Karpas-422 (cell line): Measurements from ENCODE around the gene GNA12. TPM values are rescaled to one million over a fixed set of nuclear protein-coding genes. Genes with fewer than 3 reads are reported as not detected.
A peak's percentile ranks its signal among the peaks of the same experiment; 100 is the strongest.

ENCODE experiments used
- DNase-seq: peaks from one replicate; pipeline ENCODE4 v3.0.0-alpha.2; 2015
- H2AFZ ChIP-seq: fragments of 200-600 bp; sonication (generic); 2 replicates; pipeline ENCODE4 v1.6.1; 2014; ENCODE audit warnings: antibody characterized with exemption, low read length, mixed read lengths
- H3K27ac ChIP-seq: fragments of 200-600 bp; sonication (generic); 2 replicates; pipeline ENCODE4 v1.5.1; 2014; ENCODE audit warnings: mild to moderate bottlenecking, low read length, moderate library complexity
- H3K27me3 ChIP-seq: fragments of 200-600 bp; sonication (generic); 2 replicates; pipeline ENCODE4 v1.6.1; 2014; ENCODE audit warnings: low read length, mixed read lengths
- H3K36me3 ChIP-seq: fragments of 200-600 bp; sonication (generic); 2 replicates; pipeline ENCODE4 v1.6.1; 2014; ENCODE audit warnings: low read length, mixed read lengths; ENCODE audit not compliant: insufficient read depth
- H3K4me1 ChIP-seq: fragments of 200-600 bp; sonication (generic); 2 replicates; pipeline ENCODE4 v1.6.1; 2014; ENCODE audit warnings: mild to moderate bottlenecking, low read length, mixed read lengths
- H3K4me2 ChIP-seq: fragments of 200-600 bp; sonication (generic); 2 replicates; pipeline ENCODE4 v1.6.1; 2014; ENCODE audit warnings: low read length, low read depth, mild to moderate bottlenecking; ENCODE audit not compliant: poor library complexity, severe bottlenecking
- H3K4me3 ChIP-seq: fragments of 200-600 bp; sonication (generic); 2 replicates; pipeline ENCODE4 v1.5.1; 2014; ENCODE audit warnings: mild to moderate bottlenecking, antibody characterized with exemption, low read length, mixed read lengths
- H3K79me2 ChIP-seq: fragments of 200-600 bp; sonication (generic); 2 replicates; pipeline ENCODE4 v1.6.1; 2014; ENCODE audit warnings: mild to moderate bottlenecking, low read length, mixed read lengths
- H3K9ac ChIP-seq: fragments of 200-600 bp; sonication (generic); 2 replicates; pipeline ENCODE4 v1.6.0; 2014; ENCODE audit warnings: low read length
- H3K9me2 ChIP-seq: fragments of 200-600 bp; sonication (generic), shearing (Covaris generic); replicated peaks from 2 replicates; pipeline ENCODE4 v1.6.0; 2014; ENCODE audit warnings: mild to moderate bottlenecking, low read length, moderate library complexity; ENCODE audit not compliant: insufficient read depth
- H3K9me3 ChIP-seq: fragments of 300-700, 200-600 bp; sonication (generic); 2 replicates; pipeline ENCODE4 v1.6.1; 2014; ENCODE audit warnings: low read length, mixed read lengths
- H4K20me1 ChIP-seq: fragments of 200-600 bp; sonication (generic); 2 replicates; pipeline ENCODE4 v1.6.1; 2014; ENCODE audit warnings: mild to moderate bottlenecking, antibody characterized with exemption, low read length, low read depth; ENCODE audit not compliant: insufficient read depth
- total RNA-seq: library from RNA; depleted of rRNA; stranded (reverse); fragments of >200 nt; shearing (Covaris generic); gene quantifications from 2 replicates; pipeline ENCODE4 v1.2.3, GENCODE V29; 2014; ENCODE audit warnings: low replicate concordance

Gene GNA12
- total RNA-seq, 1 experiment from 2014 or later: 3.1 TPM

DNA sequence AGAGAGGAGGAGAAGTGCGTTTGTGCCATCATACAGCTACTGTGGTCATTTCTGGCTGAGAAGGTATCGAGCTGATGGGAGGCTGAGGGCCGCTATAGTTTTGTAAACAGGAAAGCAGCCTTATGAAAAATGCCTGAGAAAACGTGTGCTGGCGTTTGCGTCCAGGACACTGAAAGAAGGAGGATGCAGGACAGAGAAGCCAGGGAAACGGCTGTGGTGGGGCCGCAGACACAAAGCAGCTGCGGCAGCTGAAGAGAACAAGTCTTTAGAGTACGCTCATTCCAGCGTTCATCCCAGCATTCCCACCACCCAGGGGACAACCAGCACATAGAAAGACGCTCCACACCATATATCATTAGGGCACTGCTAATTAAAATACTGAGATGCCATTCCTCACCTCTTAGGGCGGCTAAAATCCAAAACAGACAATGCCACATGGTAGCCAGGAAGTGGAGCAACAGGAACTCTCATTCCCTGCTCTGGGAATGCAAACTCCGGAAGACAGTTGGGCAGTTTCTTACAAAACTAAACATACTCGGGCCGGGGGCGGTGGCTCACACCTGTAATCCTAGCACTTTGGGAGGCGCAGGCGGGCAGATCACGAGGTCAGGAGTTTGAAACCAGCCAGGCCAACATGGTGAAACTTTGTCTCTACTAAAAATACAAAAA lies 18.4 kb downstream of the GNA12 start:
- Histone ChIP-seq H3K4me2 (no peak overlapping the region), H3K36me3 (no peaks in the 10 kb centered on the region), H3K9me3 (no peaks in the 10 kb centered on the region), H3K27ac (no peak overlapping the region), H3K79me2 (no peaks in the 10 kb centered on the region), H3K4me3 (no peak overlapping the region), H2AFZ (no peak overlapping the region), H3K4me1 (peaks cover 28% of the 10 kb centered on the region), H3K9ac (no peak overlapping the region), H3K9me2 (no peaks in the 10 kb centered on the region), H4K20me1 (peaks cover 52% of the 10 kb centered on the region), H3K27me3 (no peaks in the 10 kb centered on the region)
- no peak for DNase-seq

- Histone ChIP-seq H3K4me1 (peaks cover 28% of the 10 kb centered on the region), H3K27ac (no peak overlapping the region), H3K27me3 (no peaks in the 10 kb centered on the region), H3K9me2 (no peaks in the 10 kb centered on the region), H2AFZ (no peak overlapping the region), H3K4me2 (no peak overlapping the region), H3K36me3 (no peaks in the 10 kb centered on the region), H3K4me3 (no peak overlapping the region), H3K9me3 (no peaks in the 10 kb centered on the region), H3K79me2 (no peaks in the 10 kb centered on the region), H3K9ac (no peak overlapping the region), H4K20me1 (peaks cover 50% of the 10 kb centered on the region)
- DNase-seq: peak; percentile 41
Observed at GRCh38 chr7:2824678-2825461, 19.2 kb downstream of the GNA12 start.

DNA sequence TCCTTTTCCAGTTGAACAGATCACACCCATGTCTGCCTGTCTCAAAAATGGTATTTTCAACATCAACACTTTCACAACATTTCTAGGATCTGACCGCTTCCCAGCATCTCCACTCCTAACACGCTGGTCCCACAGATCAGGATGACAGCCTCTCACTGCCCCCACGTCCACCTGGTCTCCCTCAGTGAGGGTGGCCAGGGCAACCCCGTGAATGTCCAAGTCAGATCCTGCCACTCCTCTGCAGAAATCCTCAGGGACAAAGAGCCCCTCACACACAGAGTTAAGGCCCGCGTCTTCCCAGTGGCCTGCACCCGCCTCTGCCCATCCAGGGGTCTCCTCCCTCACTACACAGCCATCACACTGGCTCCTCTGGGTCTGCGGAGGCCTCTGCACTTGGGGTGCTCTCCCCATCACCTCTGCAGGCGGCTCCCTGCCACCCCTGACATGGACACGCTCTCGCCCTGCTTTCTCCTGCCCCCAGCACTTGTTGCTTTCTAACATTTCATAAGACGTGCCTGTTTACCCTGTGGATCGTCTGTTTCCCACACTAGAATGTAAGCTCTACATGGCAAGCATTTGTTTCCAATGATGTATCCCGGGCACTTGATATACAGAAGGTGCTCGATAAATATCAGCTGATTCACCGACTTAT lies 20.0 kb downstream of the GNA12 start:
- Histone ChIP-seq H3K36me3 (no peaks in the 10 kb centered on the region), H3K79me2 (no peaks in the 10 kb centered on the region), H2AFZ (no peak overlapping the region), H3K4me1 (peaks cover 28% of the 10 kb centered on the region), H3K27ac (no peak overlapping the region), H3K9me3 (no peaks in the 10 kb centered on the region), H3K27me3 (no peaks in the 10 kb centered on the region), H3K9me2 (no peaks in the 10 kb centered on the region), H3K4me2 (no peak overlapping the region), H3K4me3 (no peak overlapping the region), H4K20me1 (peaks cover 56% of the 10 kb centered on the region), H3K9ac (no peak overlapping the region)
- no peak for DNase-seq

- Histone ChIP-seq H3K4me2 (no peak overlapping the region), H3K9me2 (no peaks in the 10 kb centered on the region), H3K27me3 (no peaks in the 10 kb centered on the region), H3K36me3 (no peaks in the 10 kb centered on the region), H3K4me3 (no peak overlapping the region), H3K79me2 (no peaks in the 10 kb centered on the region), H2AFZ (no peak overlapping the region), H3K9me3 (no peaks in the 10 kb centered on the region), H3K4me1 (peaks cover 28% of the 10 kb centered on the region), H3K9ac (no peak overlapping the region), H3K27ac (no peak overlapping the region), H4K20me1 (peaks cover 59% of the 10 kb centered on the region)
- DNase-seq: no peak
Observed at GRCh38 chr7:2823130-2823529, 21.0 kb downstream of the GNA12 start.

DNA sequence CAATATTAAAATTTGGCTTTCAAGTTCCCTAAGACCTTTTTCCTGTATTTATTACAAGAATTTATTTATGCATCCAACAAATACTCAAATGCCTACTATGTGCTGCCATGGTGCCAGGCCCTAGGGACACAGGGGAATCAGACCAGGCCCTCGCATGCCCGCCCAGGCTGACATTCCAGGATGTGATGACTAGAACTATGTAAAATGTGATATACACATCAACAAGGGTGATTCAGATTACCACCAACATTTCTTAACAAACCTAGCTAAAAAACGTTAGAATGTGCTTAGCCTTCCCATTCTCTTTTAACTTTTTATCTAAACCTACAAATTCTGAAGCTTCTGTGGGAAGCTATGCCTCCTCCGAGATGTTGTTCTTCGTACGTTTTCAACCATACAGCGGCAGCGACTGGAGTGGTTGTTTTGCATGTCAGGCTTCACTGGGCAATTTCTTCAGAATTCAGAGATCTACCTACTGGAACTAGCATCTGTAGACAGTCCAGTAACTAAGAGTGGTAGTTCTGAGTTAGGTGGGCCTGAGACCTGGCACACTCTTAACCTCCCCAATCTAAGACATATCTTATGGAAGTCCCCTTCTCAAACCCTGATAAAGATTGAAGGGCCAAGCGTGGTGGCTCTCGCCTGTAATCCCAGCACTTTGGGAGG lies 22.1 kb downstream of the GNA12 start:
- Histone ChIP-seq H3K4me3 (no peak overlapping the region), H3K27me3 (no peaks in the 10 kb centered on the region), H3K9me2 (no peaks in the 10 kb centered on the region), H3K36me3 (no peaks in the 10 kb centered on the region), H3K27ac (no peak overlapping the region), H3K4me1 (peaks cover 28% of the 10 kb centered on the region), H4K20me1 (peaks cover 60% of the 10 kb centered on the region), H3K9ac (no peak overlapping the region), H3K4me2 (peak overlapping the region; percentile 49), H3K79me2 (no peaks in the 10 kb centered on the region), H2AFZ (no peak overlapping the region), H3K9me3 (no peaks in the 10 kb centered on the region)
- DNase-seq: peak; percentile 53

DNA sequence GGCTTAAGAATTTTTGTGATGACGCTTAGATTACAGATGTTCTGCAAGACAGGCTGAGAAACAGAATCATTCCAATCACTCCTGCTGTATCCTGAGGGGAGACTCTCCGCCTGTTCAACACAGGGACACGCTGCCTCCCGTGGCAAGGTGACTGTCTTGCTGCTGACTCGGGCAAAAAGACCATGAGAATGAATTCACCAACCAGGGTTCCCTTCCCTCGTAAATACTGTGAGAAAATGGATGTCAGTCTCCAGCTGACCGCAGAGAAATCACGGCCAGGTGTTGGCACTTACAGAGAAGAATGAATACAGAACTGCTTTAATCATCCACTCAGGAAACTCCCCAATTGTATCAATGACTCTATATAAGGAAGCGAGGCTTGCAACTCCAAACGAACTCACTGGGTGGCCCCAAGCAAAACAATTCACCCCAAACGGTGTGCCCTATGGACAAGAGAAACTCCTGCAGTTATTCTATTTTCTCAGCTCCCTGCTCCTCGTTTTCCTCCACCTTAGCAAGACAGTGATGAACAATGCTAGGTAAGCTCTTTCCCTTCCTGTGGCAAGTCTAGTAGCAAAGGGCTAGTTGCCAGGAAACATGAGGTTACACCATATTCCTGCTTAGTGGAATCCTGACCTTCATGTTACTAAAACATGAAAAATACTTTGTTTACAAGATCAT lies 22.8 kb downstream of the GNA12 start:
- Histone ChIP-seq H3K27ac (no peak overlapping the region), H3K4me1 (peaks cover 28% of the 10 kb centered on the region), H2AFZ (no peak overlapping the region), H3K4me2 (peak overlapping the region; percentile 49), H3K9me2 (no peaks in the 10 kb centered on the region), H3K9ac (no peak overlapping the region), H3K9me3 (no peaks in the 10 kb centered on the region), H3K27me3 (no peaks in the 10 kb centered on the region), H3K36me3 (no peaks in the 10 kb centered on the region), H3K4me3 (no peak overlapping the region), H3K79me2 (no peaks in the 10 kb centered on the region), H4K20me1 (peaks cover 60% of the 10 kb centered on the region)
- no peak for DNase-seq

DNA sequence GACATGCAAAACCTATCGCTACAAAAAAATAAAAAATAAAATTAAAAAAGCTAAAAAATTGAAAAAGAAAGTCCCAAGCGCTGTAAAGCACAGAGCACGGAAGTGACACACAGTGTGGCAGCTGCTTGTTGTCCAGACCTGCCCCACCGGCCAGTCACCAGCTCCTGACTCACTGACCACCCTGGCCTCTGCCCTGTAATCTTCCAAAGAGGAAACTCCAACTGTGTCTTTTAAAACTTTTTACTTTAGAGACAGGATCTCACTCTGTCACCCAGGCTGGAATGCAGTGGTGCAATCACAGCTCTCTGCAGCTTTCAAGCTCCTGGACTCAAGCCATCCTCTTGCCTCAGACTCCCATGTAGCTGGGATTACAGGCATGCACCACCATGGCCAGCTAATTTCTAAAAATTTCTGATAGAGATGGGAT lies 23.6 kb downstream of the GNA12 start:
- Histone ChIP-seq H3K9me3 (no peaks in the 10 kb centered on the region), H3K27ac (no peak overlapping the region), H3K9ac (no peak overlapping the region), H3K4me3 (no peak overlapping the region), H2AFZ (no peak overlapping the region), H4K20me1 (peaks cover 56% of the 10 kb centered on the region), H3K79me2 (no peaks in the 10 kb centered on the region), H3K36me3 (no peaks in the 10 kb centered on the region), H3K4me2 (no peak overlapping the region), H3K27me3 (no peaks in the 10 kb centered on the region), H3K9me2 (no peaks in the 10 kb centered on the region), H3K4me1 (peaks cover 28% of the 10 kb centered on the region)
- DNase-seq: no peak
